ENCODE data around the gene GPC5. TPM values are rescaled to one million over a fixed set of nuclear protein-coding genes. Genes with fewer than 3 reads are reported as not detected.

GPC5 gene
- total and polyA plus RNA-seq, 9 of the 15 experiments (the other 6 are each of a cell fraction or from before 2014, with no cell fraction given) = 0.18 to 0.27 TPM; not detected in 7

GRCh38 chr13:91467236-91467635 is 68.8 kb downstream of the GPC5 start (continued):
- TF ChIP-seq RBM14 (IDR thresholded peaks at IDR 0.05; ENCODE audit: borderline replicate concordance, insufficient read depth, low read depth, low read length) (no peak), HMG20A (CRISPR knock-in tag; conservative IDR thresholded peaks at IDR 0.05) (no peak), EHMT2 (IDR thresholded peaks at IDR 0.05) (0 out of 2 replicates have a peak, but pooled peaks have one; percentile 48), MYNN (IDR thresholded peaks at IDR 0.05) (no peak), MYNN (CRISPR knock-in tag; IDR thresholded peaks at IDR 0.05) (no peak), SRSF7 (optimal IDR thresholded peaks at IDR 0.05; ENCODE audit: low read depth, low read length) (peak; percentile 74), CTCF (IDR thresholded peaks at IDR 0.05 in 2 of 3, conservative IDR thresholded peaks at IDR 0.05 in 1 of 3; ENCODE audit: insufficient read depth in 2 of 3, low read depth in 1 of 3, low read length in 3 of 3) (no peak), KDM2B (CRISPR knock-in tag; IDR thresholded peaks at IDR 0.05) (no peak), ZNF316 (IDR thresholded peaks at IDR 0.05) (no peak), MIER1 (IDR thresholded peaks at IDR 0.05; ENCODE audit: low read depth) (no peak), ATF2 (CRISPR knock-in tag; IDR thresholded peaks at IDR 0.05) (0 out of 2 replicates have a peak, but pooled peaks have one; percentile 39), ETV5 (CRISPR knock-in tag; IDR thresholded peaks at IDR 0.05; ENCODE audit: low read depth) (no peak), ZBED1 (IDR thresholded peaks at IDR 0.05) (no peak), IRF2 (CRISPR knock-in tag; IDR thresholded peaks at IDR 0.05) (peak; percentile 50; the same call in 1 of the 2 replicates), ZNF217 (CRISPR knock-in tag; IDR thresholded peaks at IDR 0.05) (no peak), CEBPZ (IDR thresholded peaks at IDR 0.05; ENCODE audit: borderline replicate concordance, low read depth, low read length) (no peak), PYGO2 (tag; IDR thresholded peaks at IDR 0.05) (no peak), ZNF431 (CRISPR knock-in tag; IDR thresholded peaks at IDR 0.05) (no peak), MTA2 (IDR thresholded peaks at IDR 0.05; ENCODE audit: low read depth) (no peak), ZNF444 (CRISPR knock-in tag; IDR thresholded peaks at IDR 0.05) (no peak), MCM7 (IDR thresholded peaks at IDR 0.05) (0 out of 4 replicates have a peak, but pooled peaks of 1 of the 2 experiments have one; percentile 88), MCM3 (IDR thresholded peaks at IDR 0.05) (peak; percentile 85), ZNF197 (CRISPR knock-in tag; IDR thresholded peaks at IDR 0.05; ENCODE audit: low read depth) (no peak), GABPA (tag; conservative IDR thresholded peaks at IDR 0.05; ENCODE audit: low read depth) (no peak)
- TF ChIP-seq, protein P1, sequence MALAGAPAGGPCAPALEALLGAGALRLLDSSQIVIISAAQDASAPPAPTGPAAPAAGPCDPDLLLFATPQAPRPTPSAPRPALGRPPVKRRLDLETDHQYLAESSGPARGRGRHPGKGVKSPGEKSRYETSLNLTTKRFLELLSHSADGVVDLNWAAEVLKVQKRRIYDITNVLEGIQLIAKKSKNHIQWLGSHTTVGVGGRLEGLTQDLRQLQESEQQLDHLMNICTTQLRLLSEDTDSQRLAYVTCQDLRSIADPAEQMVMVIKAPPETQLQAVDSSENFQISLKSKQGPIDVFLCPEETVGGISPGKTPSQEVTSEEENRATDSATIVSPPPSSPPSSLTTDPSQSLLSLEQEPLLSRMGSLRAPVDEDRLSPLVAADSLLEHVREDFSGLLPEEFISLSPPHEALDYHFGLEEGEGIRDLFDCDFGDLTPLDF (CRISPR knock-in tag; IDR thresholded peaks at IDR 0.05) = no peak
